ENCODE data around the gene TPST1. TPM values are rescaled to one million over a fixed set of nuclear protein-coding genes. Genes with fewer than 3 reads are reported as not detected.

Gene TPST1
- total and polyA plus RNA-seq, 9 of the 15 experiments (the other 6 are each of a cell fraction or from before 2014, with no cell fraction given): 0.15 to 2.2 (median 0.53) TPM

GRCh38 chr7:66321283-66321682, 116.1 kb downstream of the TPST1 start:
- ATAC-seq (no peak), DNase-seq (ENCODE audit: extremely low read depth in 1 of 4, low spot score in 3 of 4) (no peak), FAIRE-seq (no peak)
- CTCF ChIA-PET (ENCODE audit: low intra/inter-chr PET ratio): no interaction called here
- H4K20me1 ChIP-seq (replicated peaks; ENCODE audit: control insufficient read depth, insufficient read depth, low read length): no peaks in the 10 kb centered on the region
- POLR2A ChIA-PET: no interaction called here
- no TSS peak for BruUV-seq (replicated peaks)
- H2AFZ ChIP-seq (ENCODE audit: low read depth, low read length): no peak overlapping the region
- H3K4me3 ChIP-seq: no peak overlapping the region
- H3K9ac ChIP-seq (ENCODE audit: insufficient read depth in 1 of 2, low read depth in 2 of 2, low read length in 2 of 2): no peak overlapping the region
- H3K4me1 ChIP-seq (replicated peaks in 1 of 2; ENCODE audit: control insufficient read depth in 2 of 2, insufficient read depth in 2 of 2, low read length in 2 of 2): no peaks in the 10 kb centered on the region
- H3K36me3 ChIP-seq (ENCODE audit: control insufficient read depth, insufficient read depth, low read length): no peaks in the 10 kb centered on the region
- no peak overlapping the region for H3K4me2 ChIP-seq (ENCODE audit: insufficient read depth, low read length)
- H3K9me3 ChIP-seq (replicated peaks; ENCODE audit: control insufficient read depth, insufficient read depth, low read depth, low read length): no peaks in the 10 kb centered on the region
- no peaks in the 10 kb centered on the region for H3K9me1 ChIP-seq (ENCODE audit: control insufficient read depth, insufficient read depth, low read length)
- in situ Hi-C loops (cut with MboI) (no loop called here), intact Hi-C loops (cut with micrococcal nuclease) (no loop called here)
- no peaks in the 10 kb centered on the region for H3K79me2 ChIP-seq (ENCODE audit: control insufficient read depth, insufficient read depth, low read length)
- H3K27me3 ChIP-seq (ENCODE audit: control insufficient read depth in 2 of 2, insufficient read depth in 2 of 2, low read length in 2 of 2): peaks cover 4 to 5% of the 10 kb centered on the region in 2 experiments; a peak in 3 of 5 replicates
- H3K27ac ChIP-seq (ENCODE audit: extremely low read depth, low read depth, low read length): no peak overlapping the region
- TF ChIP-seq, protein P1, sequence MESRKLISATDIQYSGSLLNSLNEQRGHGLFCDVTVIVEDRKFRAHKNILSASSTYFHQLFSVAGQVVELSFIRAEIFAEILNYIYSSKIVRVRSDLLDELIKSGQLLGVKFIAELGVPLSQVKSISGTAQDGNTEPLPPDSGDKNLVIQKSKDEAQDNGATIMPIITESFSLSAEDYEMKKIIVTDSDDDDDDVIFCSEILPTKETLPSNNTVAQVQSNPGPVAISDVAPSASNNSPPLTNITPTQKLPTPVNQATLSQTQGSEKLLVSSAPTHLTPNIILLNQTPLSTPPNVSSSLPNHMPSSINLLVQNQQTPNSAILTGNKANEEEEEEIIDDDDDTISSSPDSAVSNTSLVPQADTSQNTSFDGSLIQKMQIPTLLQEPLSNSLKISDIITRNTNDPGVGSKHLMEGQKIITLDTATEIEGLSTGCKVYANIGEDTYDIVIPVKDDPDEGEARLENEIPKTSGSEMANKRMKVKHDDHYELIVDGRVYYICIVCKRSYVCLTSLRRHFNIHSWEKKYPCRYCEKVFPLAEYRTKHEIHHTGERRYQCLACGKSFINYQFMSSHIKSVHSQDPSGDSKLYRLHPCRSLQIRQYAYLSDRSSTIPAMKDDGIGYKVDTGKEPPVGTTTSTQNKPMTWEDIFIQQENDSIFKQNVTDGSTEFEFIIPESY (CRISPR knock-in tag; IDR thresholded peaks at IDR 0.05): no peak
- TF ChIP-seq MAFK (IDR thresholded peaks at IDR 0.05; ENCODE audit: low read length): no peak
- TF ChIP-seq, protein P2, sequence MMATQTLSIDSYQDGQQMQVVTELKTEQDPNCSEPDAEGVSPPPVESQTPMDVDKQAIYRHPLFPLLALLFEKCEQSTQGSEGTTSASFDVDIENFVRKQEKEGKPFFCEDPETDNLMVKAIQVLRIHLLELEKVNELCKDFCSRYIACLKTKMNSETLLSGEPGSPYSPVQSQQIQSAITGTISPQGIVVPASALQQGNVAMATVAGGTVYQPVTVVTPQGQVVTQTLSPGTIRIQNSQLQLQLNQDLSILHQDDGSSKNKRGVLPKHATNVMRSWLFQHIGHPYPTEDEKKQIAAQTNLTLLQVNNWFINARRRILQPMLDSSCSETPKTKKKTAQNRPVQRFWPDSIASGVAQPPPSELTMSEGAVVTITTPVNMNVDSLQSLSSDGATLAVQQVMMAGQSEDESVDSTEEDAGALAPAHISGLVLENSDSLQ (IDR thresholded peaks at IDR 0.05): peak; percentile 26; the same call in 1 of the 2 replicates
- TF ChIP-seq GABPB1 (CRISPR knock-in tag; IDR thresholded peaks at IDR 0.05): no peak
- TF ChIP-seq, protein P3, sequence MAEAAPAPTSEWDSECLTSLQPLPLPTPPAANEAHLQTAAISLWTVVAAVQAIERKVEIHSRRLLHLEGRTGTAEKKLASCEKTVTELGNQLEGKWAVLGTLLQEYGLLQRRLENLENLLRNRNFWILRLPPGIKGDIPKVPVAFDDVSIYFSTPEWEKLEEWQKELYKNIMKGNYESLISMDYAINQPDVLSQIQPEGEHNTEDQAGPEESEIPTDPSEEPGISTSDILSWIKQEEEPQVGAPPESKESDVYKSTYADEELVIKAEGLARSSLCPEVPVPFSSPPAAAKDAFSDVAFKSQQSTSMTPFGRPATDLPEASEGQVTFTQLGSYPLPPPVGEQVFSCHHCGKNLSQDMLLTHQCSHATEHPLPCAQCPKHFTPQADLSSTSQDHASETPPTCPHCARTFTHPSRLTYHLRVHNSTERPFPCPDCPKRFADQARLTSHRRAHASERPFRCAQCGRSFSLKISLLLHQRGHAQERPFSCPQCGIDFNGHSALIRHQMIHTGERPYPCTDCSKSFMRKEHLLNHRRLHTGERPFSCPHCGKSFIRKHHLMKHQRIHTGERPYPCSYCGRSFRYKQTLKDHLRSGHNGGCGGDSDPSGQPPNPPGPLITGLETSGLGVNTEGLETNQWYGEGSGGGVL (CRISPR knock-in tag; IDR thresholded peaks at IDR 0.05): no peak
- TF ChIP-seq MEIS2 (IDR thresholded peaks at IDR 0.05; ENCODE audit: partially characterized antibody): peak; percentile 20
- TF ChIP-seq PRMT5 (CRISPR knock-in tag; IDR thresholded peaks at IDR 0.05): no peak
- TF ChIP-seq, protein P4, sequence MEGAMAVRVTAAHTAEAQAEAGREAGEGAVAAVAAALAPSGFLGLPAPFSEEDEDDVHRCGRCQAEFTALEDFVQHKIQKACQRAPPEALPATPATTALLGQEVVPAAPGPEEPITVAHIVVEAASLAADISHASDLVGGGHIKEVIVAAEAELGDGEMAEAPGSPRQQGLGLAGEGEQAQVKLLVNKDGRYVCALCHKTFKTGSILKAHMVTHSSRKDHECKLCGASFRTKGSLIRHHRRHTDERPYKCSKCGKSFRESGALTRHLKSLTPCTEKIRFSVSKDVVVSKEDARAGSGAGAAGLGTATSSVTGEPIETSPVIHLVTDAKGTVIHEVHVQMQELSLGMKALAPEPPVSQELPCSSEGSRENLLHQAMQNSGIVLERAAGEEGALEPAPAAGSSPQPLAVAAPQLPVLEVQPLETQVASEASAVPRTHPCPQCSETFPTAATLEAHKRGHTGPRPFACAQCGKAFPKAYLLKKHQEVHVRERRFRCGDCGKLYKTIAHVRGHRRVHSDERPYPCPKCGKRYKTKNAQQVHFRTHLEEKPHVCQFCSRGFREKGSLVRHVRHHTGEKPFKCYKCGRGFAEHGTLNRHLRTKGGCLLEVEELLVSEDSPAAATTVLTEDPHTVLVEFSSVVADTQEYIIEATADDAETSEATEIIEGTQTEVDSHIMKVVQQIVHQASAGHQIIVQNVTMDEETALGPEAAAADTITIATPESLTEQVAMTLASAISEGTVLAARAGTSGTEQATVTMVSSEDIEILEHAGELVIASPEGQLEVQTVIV (CRISPR knock-in tag; IDR thresholded peaks at IDR 0.05; ENCODE audit: borderline replicate concordance): no peak
- TF ChIP-seq ZNF75A (CRISPR knock-in tag; IDR thresholded peaks at IDR 0.05): no peak
- TF ChIP-seq, protein P5, sequence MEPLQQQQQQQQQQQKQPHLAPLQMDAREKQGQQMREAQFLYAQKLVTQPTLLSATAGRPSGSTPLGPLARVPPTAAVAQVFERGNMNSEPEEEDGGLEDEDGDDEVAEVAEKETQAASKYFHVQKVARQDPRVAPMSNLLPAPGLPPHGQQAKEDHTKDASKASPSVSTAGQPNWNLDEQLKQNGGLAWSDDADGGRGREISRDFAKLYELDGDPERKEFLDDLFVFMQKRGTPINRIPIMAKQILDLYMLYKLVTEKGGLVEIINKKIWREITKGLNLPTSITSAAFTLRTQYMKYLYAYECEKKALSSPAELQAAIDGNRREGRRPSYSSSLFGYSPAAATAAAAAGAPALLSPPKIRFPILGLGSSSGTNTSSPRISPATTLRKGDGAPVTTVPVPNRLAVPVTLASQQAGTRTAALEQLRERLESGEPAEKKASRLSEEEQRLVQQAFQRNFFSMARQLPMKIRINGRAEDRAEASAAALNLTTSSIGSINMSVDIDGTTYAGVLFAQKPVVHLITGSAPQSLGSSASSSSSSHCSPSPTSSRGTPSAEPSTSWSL (CRISPR knock-in tag; IDR thresholded peaks at IDR 0.05; ENCODE audit: borderline replicate concordance): no peak
- no peak for TF ChIP-seq PTBP1 (IDR thresholded peaks at IDR 0.05; ENCODE audit: low read depth, low read length)
- no peak for TF ChIP-seq ZNF239 (CRISPR knock-in tag; IDR thresholded peaks at IDR 0.05)
- TF ChIP-seq ZNF146 (CRISPR knock-in tag; IDR thresholded peaks at IDR 0.05; ENCODE audit: unreplicated experiment): no peak
- no peak for TF ChIP-seq KAT7 (CRISPR knock-in tag; IDR thresholded peaks at IDR 0.05; ENCODE audit: borderline replicate concordance)
- no peak for TF ChIP-seq POLR3A (IDR thresholded peaks at IDR 0.05; ENCODE audit: borderline replicate concordance, extremely low read depth, insufficient read depth, insufficient read length)

Measured in K562 (cell line).